WTC11 (cell line): ENCODE results near the gene KPNA3. TPM values are rescaled to one million over a fixed set of nuclear protein-coding genes. Genes with fewer than 3 reads are reported as not detected.

Experiments
- ATAC-seq: fragments of 200-7000 bp; cut with Tn5 transposase; 2 replicates; pipeline ENCODE4 v1.10.0; 2021; ENCODE audit warnings: mild to moderate bottlenecking, moderate library complexity
- CTCF ChIA-PET: fragments of 300-600 bp; sonication (Branson Sonifier 250); formaldehyde crosslinking; loops from one replicate; lab custom pipeline; 2021; ENCODE audit warnings: antibody characterized with exemption; lab: Charles Lee
- POLR2A ChIA-PET: fragments of 350-600 bp; sonication (Branson Sonifier 250); formaldehyde crosslinking; loops from one replicate; lab custom pipeline; 2021; ENCODE audit warnings: antibody characterized with exemption; lab: Charles Lee
- DNase-seq: peaks from one replicate; pipeline ENCODE4 v3.0.0; 2021; ENCODE audit warnings: low spot score
- H3K27ac Mint-ChIP-seq: 2 replicates; pipeline ENCODE4 v1.8.0; 2021; ENCODE audit warnings: mixed read lengths
- H3K27me3 Mint-ChIP-seq: 2 replicates; pipeline ENCODE4 v1.8.0; 2021; ENCODE audit warnings: low read depth, mild to moderate bottlenecking, moderate library complexity, mixed read lengths
- H3K36me3 Mint-ChIP-seq: 2 replicates; pipeline ENCODE4 v1.8.0; 2021; ENCODE audit warnings: mixed read lengths
- H3K4me1 Mint-ChIP-seq: 2 replicates; pipeline ENCODE4 v1.8.0; 2022; ENCODE audit warnings: mixed read lengths
- H3K4me3 Mint-ChIP-seq: 2 replicates; pipeline ENCODE4 v1.8.0; 2021; ENCODE audit warnings: mild to moderate bottlenecking, moderate library complexity, mixed read lengths
- H3K9me3 Mint-ChIP-seq: 2 replicates; pipeline ENCODE4 v1.8.0; 2021; ENCODE audit warnings: mixed read lengths
- AFF4 ChIP-seq: sonication (generic); formaldehyde crosslinking; IDR thresholded peaks from 2 replicates; pipeline ENCODE4 v1.8.1; 2023; ENCODE audit warnings: mild to moderate bottlenecking, missing genetic modification reagents, borderline replicate concordance
- AR ChIP-seq: fragments of 250-450 bp; sonication (Bioruptor Pico); IDR thresholded peaks from 2 replicates; pipeline ENCODE4 v1.9.0; 2021; ENCODE audit warnings: mild to moderate bottlenecking
- JAZF1 ChIP-seq: fragments of 250-450 bp; sonication (Bioruptor Pico); IDR thresholded peaks from 2 replicates; pipeline ENCODE4 v1.9.0; 2021; ENCODE audit warnings: moderate library complexity, mild to moderate bottlenecking, inconsistent platforms
- KAT7 ChIP-seq: sonication (generic); formaldehyde crosslinking; IDR thresholded peaks from 2 replicates; pipeline ENCODE4 v1.8.1; 2023; ENCODE audit warnings: missing genetic modification reagents, mild to moderate bottlenecking, borderline replicate concordance
- MYBL2 ChIP-seq: sonication (generic); formaldehyde crosslinking; IDR thresholded peaks from 2 replicates; pipeline ENCODE4 v1.8.1; 2023; ENCODE audit warnings: mild to moderate bottlenecking, moderate library complexity, missing genetic modification reagents
- NFYB ChIP-seq: sonication (generic); formaldehyde crosslinking; conservative IDR thresholded peaks from 2 replicates; pipeline ENCODE4 v1.8.0; 2022; ENCODE audit warnings: low read depth, missing genetic modification reagents
- TCF7 ChIP-seq: sonication (generic); formaldehyde crosslinking; IDR thresholded peaks from 2 replicates; pipeline ENCODE4 v1.8.0; 2022; ENCODE audit warnings: mild to moderate bottlenecking, low read depth, missing genetic modification reagents, moderate library complexity
- ZBTB43 ChIP-seq: sonication (generic); formaldehyde crosslinking; IDR thresholded peaks from 2 replicates; pipeline ENCODE4 v1.8.1; 2023; ENCODE audit warnings: mild to moderate bottlenecking, missing genetic modification reagents
- ZNF281 ChIP-seq: sonication (generic); formaldehyde crosslinking; IDR thresholded peaks from 2 replicates; pipeline ENCODE4 v1.8.0; 2023; ENCODE audit warnings: mild to moderate bottlenecking, missing genetic modification reagents
- ZNF317 ChIP-seq: sonication (generic); formaldehyde crosslinking; IDR thresholded peaks from 2 replicates; pipeline ENCODE4 v1.8.1; 2023; ENCODE audit warnings: low read depth, mild to moderate bottlenecking, moderate library complexity, missing genetic modification reagents, borderline replicate concordance
- ZNF671 ChIP-seq: fragments of 250-450 bp; sonication (Bioruptor Pico); IDR thresholded peaks from 2 replicates; pipeline ENCODE4 v1.8.0; 2021; ENCODE audit warnings: mild to moderate bottlenecking
- total RNA-seq: library from RNA; stranded (reverse); gene quantifications from 3 replicates; pipeline ENCODE4 v1.2.3, GENCODE V29; 2021
- TF ChIP-seq, protein P1 (sequence below): fragments of 250-450 bp; sonication (Bioruptor Pico); IDR thresholded peaks from 2 replicates; pipeline ENCODE4 v2.1.2; 2022; ENCODE audit warnings: mild to moderate bottlenecking, moderate library complexity
- TF ChIP-seq, protein P2 (sequence below): sonication (generic); formaldehyde crosslinking; IDR thresholded peaks from 2 replicates; pipeline ENCODE4 v1.8.0; 2022; ENCODE audit warnings: mild to moderate bottlenecking, missing genetic modification reagents

The KPNA3 gene
- total RNA-seq, 1 experiment from 2014 or later: 44.4 TPM

- no peak for TF ChIP-seq AFF4
- TF ChIP-seq KAT7 (CRISPR knock-in tag): no peak
- TF ChIP-seq ZNF281 (CRISPR knock-in tag): no peak
Measured at GRCh38 chr13:49841964-49842363, 49.5 kb upstream of the KPNA3 start (continued).

DNA sequence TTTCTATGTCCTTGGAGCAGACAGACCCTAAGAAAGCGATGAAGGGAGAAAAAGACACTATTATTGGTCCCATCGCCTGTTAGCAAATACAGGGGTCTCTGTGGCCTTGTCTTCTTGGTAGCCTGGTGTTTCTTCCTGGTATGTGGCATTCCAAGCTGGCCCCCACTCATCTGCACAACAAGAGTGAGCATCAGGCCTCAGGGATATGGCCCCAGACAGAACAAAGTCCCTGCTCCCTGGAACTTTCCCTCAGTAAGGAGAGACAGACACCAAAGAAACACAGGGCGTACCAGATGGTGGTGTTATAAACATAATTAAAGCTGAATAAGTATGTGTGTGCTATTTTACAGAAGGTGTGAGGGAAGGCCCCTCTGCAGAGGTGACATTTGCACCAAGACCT is 48.2 kb upstream of the KPNA3 start:
- DNase-seq (no peak), ATAC-seq (peak; percentile 66)
- Mint-ChIP-seq H3K4me1 (peaks cover 33% of the 10 kb centered on the region), H3K36me3 (no peaks in the 10 kb centered on the region), H3K9me3 (peaks cover 8% of the 10 kb centered on the region), H3K27ac (peak overlapping the region; percentile 64; the same call in 1 of the 2 replicates), H3K4me3 (no peak overlapping the region), H3K27me3 (no peaks in the 10 kb centered on the region)
- TF ChIP-seq, protein P1, sequence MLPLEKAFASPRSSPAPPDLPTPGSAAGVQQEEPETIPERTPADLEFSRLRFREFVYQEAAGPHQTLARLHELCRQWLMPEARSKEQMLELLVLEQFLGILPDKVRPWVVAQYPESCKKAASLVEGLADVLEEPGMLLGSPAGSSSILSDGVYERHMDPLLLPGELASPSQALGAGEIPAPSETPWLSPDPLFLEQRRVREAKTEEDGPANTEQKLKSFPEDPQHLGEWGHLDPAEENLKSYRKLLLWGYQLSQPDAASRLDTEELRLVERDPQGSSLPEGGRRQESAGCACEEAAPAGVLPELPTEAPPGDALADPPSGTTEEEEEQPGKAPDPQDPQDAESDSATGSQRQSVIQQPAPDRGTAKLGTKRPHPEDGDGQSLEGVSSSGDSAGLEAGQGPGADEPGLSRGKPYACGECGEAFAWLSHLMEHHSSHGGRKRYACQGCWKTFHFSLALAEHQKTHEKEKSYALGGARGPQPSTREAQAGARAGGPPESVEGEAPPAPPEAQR (CRISPR knock-in tag): no peak
- no peak for TF ChIP-seq ZBTB43 (CRISPR knock-in tag)
- TF ChIP-seq NFYB (CRISPR knock-in tag): no peak
- TF ChIP-seq, protein P2, sequence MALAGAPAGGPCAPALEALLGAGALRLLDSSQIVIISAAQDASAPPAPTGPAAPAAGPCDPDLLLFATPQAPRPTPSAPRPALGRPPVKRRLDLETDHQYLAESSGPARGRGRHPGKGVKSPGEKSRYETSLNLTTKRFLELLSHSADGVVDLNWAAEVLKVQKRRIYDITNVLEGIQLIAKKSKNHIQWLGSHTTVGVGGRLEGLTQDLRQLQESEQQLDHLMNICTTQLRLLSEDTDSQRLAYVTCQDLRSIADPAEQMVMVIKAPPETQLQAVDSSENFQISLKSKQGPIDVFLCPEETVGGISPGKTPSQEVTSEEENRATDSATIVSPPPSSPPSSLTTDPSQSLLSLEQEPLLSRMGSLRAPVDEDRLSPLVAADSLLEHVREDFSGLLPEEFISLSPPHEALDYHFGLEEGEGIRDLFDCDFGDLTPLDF (CRISPR knock-in tag): no peak
- no peak for TF ChIP-seq MYBL2
- TF ChIP-seq TCF7 (CRISPR knock-in tag): no peak
- TF ChIP-seq JAZF1 (CRISPR knock-in tag): no peak
- TF ChIP-seq ZNF671 (CRISPR knock-in tag): no peak
- TF ChIP-seq AR: no peak
- TF ChIP-seq ZNF317 (CRISPR knock-in tag): no peak
- ChIA-PET CTCF (interaction anchor here (0.6 kb wide), 1 partner anchor 171 kb away, joined by 4 read pairs; no protein-coding TSS in a partner anchor), POLR2A (no interaction called here)
